Fibroblast of lung (primary cell): ENCODE measurements around the gene CRIP1.

Source experiments
- CTCF ChIP-seq, 2 donors: IDR thresholded peaks in 1 of 2; conservative IDR thresholded peaks in 1 of 2; 1 replicate in 1 of 2; 2 replicates in 1 of 2; pipeline ENCODE4 v1.5.1; 2011 to 2012; ENCODE audit warnings: low read length in 2 of 2, control low read depth in 1 of 2, inconsistent platforms in 1 of 2, low read depth in 1 of 2, mild to moderate bottlenecking in 1 of 2
- EZH2 ChIP-seq: IDR thresholded peaks from 2 replicates; pipeline ENCODE4 v1.5.1; 2012; ENCODE audit warnings: low read length, control low read depth, mild to moderate bottlenecking; ENCODE audit errors: missing control alignments

- no peak for TF ChIP-seq CTCF (conservative IDR thresholded peaks at IDR 0.05 in 1 of 2, IDR thresholded peaks at IDR 0.05 in 1 of 2; ENCODE audit: low read depth in 1 of 2, low read length in 2 of 2)
- no peak for TF ChIP-seq EZH2
Measured at GRCh38 chr14:105519946-105520698, 33.4 kb downstream of the CRIP1 start.
